Middle frontal gyrus (tissue), 1 donor: ENCODE results near the gene MKNK1.

Source experiments
- DNase-seq: peaks from one replicate; pipeline ENCODE4 v3.0.0-alpha.2; 2015; ENCODE audit warnings: low spot score; ENCODE audit errors: extremely low spot score

The MKNK1 gene

DNA sequence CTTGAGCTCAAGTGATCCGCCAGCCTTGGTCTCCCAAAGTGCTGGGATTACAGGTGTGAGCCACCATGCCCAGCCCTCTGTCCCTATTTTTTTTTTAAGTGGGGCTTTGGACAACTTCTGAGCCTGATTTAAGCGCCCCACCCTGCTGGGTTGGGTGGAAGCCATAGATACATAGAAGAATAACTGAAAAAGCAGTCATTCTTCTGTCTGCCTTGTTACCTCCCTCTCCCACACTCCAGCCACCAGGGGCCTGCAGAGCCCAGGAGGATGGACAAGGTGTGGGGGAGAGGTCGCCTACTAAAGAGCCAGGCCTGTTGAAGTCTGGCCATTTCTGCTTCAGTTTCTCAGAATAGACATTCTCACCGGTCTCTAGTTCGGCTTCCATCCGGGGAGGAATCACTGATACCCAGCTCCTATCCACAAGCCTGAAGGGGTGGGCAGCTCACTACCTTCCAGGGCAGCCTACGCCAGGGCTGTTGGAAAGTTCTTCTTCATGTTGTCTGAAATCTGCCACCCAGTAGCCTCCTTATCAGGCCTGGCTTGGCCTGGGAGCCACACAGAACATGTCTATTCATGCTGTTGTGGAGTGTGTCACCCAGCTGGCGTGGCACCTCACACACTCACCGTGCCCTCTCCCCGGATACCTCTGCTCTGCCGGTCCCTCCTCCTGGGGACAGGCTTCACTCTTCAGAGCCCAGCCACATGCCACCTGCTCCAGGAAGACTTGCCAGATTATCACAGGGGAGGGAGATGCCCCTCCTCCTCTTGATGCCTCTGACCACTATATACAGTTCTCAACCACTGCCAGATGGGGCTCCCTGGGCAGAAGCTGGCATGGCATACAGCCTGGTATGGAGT, 80.3 kb downstream of the MKNK1 start:
- no peak for DNase-seq

GRCh38 chr1:46522969-46523320, 81.1 kb downstream of the MKNK1 start:
- DNase-seq, result no peak

DNA sequence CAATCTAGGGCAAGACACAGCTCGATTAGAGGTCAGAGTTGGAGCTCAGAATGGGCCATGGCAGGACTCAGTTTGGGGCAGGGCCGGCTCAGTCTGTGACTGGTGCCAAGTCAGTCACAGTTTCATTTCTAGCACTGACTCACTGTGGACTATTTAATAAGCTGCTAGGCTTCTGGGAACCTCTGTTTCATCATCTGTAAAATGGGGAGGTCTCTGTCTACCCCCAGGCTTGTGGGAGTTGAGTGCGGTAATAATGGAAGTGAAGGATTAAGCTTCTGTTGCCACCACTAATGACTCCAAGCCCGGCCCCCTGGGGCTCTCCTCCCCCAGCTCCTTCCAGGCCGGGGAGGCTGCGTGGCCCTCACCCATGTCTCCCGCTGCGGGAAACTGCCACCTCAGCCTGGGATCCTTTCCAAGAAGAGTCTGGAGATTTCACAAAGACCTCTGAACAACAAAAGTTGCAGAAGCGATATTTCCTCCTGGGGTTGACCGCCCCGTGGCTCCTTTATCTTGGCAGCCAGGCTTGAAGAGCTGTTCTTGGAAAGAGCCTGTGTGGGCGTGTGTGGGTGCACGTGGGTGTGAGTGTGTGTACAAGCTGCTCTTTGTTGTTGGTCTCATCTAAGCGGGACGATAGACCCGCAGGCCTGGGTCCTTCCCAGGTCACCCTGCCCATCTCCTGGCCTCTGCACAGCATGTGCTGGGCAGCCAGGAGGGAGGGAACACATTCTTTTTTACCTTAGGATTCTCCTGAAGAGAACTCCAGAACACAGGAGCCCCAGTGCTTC, 81.7 kb downstream of the MKNK1 start:
- DNase-seq, result no peak

DNA sequence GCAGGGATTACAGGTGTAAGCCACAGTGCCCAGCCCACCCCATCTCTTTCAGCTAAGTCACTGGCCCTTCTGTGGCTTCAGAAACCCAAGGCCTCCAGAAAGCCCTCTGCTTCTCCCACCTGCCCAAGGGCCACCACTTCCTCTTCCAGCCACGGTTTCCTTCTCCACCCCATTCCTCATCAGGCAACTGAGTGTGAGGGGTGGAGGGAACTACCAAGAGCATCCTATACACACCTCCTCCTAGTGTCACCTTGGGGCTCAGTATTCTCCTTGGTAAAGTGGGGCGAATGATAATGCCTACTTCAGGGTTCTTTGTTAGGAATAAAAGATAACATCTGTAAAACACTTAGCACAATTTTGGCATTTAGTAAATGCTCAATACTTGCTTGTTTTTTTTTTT, 82.7 kb downstream of the MKNK1 start:
- DNase-seq, result no peak

- DNase-seq, result no peak
Measured at GRCh38 chr1:46520063-46520911, 83.8 kb downstream of the MKNK1 start.

DNA sequence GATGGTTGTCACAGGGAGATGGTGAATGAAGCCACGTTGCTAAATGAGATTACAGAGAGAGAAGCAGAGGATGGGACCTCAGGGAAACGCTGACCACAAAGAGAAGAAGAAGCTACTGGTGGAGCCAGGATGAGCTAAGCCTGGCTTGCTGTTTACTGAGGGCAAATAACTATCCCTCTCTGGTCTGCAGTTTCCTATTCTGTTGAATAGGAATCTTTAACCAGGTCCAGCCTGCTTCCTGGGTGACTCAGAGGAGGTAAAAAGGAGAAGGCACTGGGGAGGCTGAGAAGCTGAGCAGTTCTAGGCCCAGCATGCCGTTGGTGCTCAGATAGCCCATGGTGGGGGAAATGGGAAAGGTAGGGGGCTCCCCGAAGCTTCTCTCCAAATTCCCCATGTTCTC, 84.9 kb downstream of the MKNK1 start:
- DNase-seq, result no peak

DNA sequence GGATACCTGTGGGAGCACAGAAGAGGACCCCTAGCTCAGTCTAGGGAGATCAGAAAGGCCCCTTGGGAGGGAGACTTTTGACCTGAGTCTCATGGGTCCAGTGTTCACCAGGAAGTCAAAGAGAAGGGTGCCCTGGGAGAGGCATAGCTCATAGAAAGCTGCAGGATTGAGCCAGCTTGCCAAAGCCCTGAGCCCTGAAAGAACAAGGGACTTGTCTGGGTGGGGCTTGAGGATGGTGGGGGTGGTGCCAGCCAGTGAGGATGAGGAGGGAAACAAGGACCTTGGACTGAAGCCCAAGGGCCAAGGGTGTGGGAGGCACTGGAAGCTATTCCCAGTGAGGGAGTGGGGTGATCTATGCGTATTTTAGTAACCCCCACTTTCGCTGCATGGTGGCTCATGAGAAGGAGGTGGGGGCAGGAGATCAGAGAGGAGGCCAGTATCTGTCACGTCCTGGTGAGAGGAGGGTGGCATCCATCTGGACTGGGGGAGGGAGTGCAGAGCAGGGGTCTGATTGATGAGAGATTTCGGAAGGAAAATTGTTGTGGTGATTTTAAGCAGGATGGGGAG, 86.1 kb downstream of the MKNK1 start:
- no peak for DNase-seq

- DNase-seq, result no peak
Measured at GRCh38 chr1:46517010-46517600, 87.0 kb downstream of the MKNK1 start.

DNA sequence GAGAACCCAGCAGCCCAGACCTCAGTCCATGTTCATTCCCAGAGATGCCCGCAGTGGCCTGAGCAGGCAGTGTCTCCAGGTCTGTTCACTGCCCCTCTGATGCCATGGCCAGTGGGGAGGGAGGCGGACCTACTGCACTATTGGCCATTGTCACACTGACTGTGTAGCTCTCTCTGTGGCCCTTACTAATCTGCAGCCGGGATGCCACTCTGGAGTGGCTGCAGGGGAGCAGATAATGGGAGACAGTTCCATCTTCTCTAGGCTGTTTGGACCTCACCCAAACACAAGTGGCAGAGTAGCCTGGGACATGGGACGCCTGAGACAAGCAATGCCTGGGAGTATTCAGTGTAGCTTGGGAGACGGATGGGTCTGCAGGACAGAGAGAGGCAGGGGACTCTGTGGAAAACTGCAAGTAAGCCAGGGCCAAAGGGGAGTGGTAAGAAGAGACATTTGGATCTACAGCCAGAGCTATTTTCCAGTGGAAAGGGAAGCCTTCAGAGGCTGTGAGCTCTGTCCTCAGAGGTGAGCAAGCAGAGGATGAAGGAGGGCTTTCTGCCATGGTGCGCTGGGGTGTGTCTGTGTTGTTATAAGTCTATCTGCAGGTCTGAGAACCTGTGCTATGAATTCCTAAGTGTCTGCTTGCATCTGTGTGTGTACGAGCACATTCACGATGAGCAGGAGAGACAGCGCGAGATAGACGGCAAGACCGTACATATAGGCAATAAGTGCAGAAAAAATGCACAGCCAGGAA, 87.7 kb downstream of the MKNK1 start:
- no peak for DNase-seq

DNA sequence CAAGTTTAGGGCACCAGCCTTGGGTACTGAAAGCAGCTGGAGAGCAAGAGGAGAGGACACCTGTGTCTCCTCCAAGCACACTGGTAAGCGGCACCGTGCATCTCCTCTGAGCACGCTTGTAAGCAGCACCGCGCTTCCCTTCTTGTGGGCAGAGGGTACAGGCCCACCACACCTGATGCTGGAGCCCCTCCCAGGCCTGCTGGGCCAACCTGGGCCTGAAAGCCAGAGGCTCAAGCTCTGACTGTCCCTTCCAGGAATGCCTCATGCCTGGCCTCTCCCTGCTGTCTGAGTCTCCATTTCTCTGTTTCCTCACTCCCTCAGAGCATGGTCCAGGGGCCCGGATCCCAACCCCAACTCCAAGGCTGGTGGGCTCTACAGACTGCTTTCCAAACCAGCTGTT, 88.5 kb downstream of the MKNK1 start:
- DNase-seq, result no peak

- no peak for DNase-seq
Measured at GRCh38 chr1:46513536-46513935, 90.5 kb downstream of the MKNK1 start.

GRCh38 chr1:46512792-46513190, 91.3 kb downstream of the MKNK1 start:
- DNase-seq, result no peak

DNA sequence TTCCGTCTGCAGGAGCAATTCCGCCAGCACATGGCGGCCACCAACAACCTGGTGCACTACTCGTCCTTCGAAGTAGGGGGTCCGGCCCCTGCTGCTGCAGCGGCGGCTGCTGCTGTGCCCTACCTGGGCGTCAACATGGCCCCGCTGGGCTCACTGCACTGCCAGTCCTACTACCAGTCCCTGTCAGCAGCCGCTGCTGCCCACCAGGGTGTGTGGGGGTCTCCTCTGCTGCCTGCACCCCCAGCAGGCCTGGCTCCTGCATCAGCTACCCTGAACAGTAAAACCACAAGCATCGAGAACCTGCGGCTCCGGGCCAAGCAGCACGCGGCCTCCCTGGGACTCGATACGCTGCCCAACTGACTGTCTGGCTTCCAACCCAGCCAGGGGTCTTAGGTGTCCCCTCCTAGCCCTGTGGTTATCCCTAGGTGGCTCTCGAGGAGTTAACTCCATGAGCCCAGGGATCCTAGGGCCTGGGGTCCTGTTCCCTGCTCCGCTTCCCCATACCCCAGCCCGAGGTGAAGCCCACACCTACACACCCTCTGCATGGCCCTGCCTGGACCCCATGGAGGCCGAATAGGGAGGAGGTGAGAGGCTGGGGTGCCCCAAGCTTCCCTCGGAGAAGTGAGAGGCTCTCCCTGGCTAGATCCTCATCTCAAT, 91.8 kb downstream of the MKNK1 start:
- DNase-seq, result no peak

DNA sequence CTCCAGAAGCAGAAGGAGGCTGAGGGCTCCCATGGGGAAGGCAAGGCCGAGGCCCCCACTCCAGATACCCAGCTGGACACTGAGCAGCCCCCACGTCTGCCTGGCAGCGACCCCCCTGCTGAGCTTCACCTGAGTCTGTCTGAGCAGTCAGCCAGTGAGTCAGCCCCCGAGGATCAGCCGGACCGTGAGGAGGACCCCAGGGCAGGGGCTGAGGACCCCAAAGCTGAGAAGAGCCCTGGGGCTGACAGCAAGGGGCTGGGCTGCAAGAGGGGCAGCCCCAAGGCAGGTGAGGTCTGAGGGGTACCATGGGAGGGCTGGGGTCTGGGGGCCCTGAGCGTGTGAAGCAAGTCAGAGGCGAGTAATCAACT, 93.1 kb downstream of the MKNK1 start:
- DNase-seq, result no peak

- DNase-seq, result no peak
Measured at GRCh38 chr1:46510341-46510997, 93.6 kb downstream of the MKNK1 start.

DNA sequence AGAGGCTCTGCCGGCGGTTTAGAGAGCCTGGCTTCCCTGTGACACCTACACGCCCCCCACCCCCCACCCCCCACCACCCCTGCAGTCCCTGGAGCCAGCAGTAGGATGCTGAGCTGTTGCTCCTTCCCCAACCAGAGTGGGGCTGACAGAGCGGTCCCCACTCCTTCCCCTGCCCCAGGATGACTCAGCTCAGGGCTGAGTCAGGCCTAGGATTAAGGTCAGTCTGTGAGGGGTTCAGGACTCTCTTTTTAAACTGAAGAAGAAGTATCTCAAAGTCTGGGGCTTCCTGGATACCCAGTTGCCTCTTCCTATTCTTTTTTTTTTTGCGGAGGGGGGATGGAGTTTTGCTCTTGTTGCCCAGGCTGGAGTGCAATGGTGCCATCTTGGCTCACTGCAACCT, 95.3 kb downstream of the MKNK1 start:
- no peak for DNase-seq
